GF-D8 (cell line): ENCODE data around the gene PPP2R5D.

Experiments
- DNase-seq: peaks from one replicate; lab custom pipeline; 2025; lab: John Stamatoyannopoulos, UW

PPP2R5D gene

DNA sequence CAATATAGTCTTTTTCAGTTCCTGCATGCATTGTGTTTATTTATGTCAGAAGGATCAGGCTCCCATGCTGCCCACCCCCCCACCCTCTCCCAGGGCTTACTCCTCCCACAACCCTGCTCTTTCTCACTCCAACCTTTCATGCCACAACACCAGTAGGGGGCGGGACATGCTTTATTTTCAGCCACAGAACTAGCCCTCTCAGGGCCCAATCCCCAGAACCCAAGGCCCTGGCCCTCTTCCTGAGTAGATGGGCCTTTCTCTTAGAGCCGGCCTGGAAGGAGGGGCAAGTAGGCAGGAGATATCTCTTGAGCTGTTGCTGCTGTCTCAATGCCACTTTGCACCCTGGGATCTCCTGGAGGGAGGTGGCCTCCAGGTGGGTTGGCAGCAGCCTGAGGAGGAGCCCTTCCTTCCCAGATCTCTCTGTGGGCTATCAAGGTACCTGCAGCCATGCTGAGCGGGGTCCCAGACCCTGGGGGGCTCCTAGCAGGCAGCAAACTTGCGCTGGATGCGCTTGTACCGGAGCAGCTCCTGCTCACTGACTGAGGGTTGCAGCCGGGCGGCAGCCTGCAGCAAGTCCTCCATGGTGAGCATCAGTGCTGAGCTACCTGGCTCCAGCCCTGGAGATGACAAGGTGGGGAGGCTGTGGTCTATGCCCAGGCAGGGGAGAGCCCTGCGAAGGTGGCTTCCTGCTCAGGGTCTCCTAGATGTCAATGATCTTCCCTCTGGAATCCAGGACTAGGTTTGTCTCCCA, 20.3 kb upstream of the PPP2R5D start:
- DNase-seq, result no peak

DNA sequence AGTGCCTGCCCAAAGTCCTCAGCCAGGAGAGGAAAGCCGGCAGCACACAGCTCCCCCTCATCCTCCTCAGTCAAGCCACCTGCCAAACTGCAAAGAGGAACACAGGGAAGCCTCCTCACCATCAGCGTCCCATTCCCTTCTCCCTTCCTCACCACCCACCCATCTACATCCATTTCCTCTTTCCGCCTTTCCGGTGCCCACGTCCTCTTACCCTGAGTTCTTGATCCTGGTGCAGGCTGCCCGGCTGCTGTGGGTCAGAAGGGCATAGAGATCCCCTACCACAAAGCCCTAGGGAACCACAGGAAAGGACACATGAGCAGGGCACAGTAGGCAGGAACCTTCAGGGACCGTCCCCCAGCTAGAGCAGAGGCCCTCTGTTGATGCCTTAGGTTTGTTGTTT, 17.8 kb upstream of the PPP2R5D start:
- no peak for DNase-seq

DNA sequence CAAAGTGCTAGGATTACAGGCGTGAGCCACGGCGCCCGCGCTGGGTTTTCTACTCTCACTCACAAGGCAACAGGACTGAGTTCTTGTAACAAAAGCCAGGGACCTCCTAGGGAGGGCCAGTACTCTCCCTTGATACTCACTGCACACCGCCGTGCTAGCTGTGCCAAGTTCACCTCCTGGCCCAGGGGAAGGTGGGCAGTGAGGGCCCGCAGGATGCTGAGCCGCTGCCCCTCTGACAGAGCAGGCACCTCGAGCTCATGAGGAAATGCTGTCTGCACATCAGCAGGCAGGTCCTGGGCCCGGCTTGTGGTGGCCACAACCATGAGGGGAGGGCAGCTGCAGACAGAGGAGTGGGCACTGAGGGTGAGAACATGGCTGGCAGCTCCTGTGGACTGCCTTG, 17.1 kb upstream of the PPP2R5D start:
- DNase-seq, result no peak

- no peak for DNase-seq
Observed at GRCh38 chr6:42968126-42968701, 16.2 kb upstream of the PPP2R5D start.

DNA sequence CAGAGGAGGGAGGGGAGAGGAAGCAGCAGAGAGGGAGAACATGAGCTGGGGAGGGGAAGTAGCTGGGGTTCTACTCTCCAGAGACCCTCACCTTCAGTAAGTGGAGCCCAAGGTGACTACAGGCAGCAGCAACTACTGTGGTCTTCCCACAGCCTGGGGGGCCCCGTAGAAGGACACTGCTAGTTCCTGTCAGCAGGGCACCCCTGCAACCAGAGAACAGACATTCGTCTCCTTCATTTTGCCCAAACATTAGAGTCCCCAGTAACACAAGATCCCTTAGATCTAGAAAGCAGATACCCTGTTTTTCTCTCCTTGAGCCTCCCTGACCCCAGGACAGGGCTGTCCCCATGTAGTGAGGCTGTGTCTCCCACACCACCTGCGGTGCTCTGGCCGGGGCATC, 15.6 kb upstream of the PPP2R5D start:
- DNase-seq, result no peak

DNA sequence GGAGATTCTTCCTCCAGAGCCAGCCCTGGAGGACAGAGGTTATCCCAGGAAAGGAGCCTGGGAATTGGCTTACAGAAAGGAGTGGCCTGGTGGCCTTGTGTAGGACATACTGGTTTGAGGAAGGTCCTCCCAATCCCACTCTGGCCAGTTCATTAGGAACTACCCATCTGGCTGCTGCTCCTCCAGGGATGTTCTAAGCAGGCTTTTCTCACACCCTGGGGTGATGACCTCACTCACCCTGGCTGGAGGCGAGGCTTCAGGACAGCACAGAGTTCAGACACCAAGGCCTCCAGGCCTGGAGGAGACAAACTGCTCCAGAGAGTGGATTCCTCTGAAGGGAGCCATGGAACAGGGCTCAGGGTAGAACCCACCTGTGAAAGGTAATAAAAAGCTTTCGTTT, 14.9 kb upstream of the PPP2R5D start:
- DNase-seq, result no peak

GRCh38 chr6:42969934-42970333, 14.4 kb upstream of the PPP2R5D start:
- DNase-seq, result no peak

DNA sequence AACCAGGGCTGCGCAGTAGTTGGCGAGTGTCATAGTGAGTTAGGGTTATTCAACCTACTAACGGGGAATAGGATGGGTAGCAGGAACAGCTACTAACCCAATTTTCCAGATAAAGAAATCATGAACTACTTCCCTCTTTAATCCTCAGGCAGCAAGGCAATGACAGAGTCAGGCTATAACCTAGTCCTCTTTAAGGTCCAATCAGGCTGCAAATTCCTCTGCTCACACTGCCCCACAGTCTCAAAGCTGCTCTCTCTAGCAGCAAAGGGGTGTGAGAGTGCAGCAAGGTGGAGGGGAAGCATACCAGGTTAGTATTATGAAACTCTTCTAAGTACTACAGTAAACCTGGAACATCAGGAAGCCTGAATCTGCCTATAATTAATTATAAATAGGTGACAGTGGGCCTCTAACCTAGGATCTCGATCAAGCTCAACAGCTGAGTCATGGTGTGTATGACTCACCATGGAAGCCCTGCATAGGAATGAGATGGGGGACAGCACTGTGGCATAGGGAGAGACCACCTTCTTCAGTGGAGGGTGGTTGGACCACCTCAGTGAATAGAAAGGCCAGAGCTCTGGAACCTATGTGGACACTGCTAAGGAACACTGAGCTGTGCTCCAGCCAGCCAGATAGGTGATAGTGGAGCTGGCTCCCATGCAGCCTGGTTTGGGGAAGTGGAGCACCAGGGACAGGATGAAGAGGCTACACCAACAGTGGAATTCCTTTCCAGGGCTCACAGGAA, 13.3 kb upstream of the PPP2R5D start:
- no peak for DNase-seq

- no peak for DNase-seq
Observed at GRCh38 chr6:42971746-42972327, 12.5 kb upstream of the PPP2R5D start.

GRCh38 chr6:42973926-42974325, 10.4 kb upstream of the PPP2R5D start:
- DNase-seq, result no peak

GRCh38 chr6:42974919-42975505, 9.4 kb upstream of the PPP2R5D start:
- DNase-seq, result no peak

- DNase-seq, result no peak
Observed at GRCh38 chr6:42978487-42978838, 5.9 kb upstream of the PPP2R5D start.

DNA sequence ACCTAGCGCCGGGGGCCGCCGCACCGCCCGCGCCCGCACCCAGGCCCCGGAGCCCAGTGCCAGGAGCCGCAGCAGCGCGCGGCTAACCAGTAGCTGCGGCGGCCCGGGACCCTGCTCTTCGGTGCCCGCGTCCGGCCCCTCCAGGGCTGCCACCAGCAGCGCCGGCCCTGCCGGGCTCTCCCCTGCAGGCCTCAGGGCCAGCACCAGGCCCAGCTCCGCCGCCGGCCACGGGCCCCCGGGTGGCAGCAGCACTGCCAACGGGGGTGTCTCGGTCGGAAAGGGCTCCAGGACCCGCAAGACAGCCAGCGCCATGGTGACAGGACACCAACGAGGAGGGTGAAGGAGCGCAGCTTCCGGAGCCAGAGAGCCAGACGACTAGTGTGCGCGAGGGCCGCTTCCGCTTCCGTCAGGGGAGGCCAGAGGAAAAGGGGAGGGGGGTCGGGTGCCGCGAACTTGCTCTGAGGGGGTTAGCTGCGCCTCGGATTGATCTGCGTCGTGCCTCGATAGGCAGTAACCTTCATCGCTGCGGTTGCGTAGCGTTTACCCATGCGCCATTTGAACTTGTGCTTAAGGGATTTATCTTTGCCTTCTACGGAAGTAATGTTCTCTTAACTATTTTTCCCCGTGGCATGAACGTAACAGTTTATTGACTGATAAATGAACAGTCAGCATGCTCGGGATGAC, 5.4 kb upstream of the PPP2R5D start, which contains the start of gene PEX6:
Gene PEX6, minus strand, starts transcription at position 343 of the 684 bp plus-strand sequence. Its CDS starts 31 bp downstream, at position 312.
- peak; percentile 85 for DNase-seq

DNA sequence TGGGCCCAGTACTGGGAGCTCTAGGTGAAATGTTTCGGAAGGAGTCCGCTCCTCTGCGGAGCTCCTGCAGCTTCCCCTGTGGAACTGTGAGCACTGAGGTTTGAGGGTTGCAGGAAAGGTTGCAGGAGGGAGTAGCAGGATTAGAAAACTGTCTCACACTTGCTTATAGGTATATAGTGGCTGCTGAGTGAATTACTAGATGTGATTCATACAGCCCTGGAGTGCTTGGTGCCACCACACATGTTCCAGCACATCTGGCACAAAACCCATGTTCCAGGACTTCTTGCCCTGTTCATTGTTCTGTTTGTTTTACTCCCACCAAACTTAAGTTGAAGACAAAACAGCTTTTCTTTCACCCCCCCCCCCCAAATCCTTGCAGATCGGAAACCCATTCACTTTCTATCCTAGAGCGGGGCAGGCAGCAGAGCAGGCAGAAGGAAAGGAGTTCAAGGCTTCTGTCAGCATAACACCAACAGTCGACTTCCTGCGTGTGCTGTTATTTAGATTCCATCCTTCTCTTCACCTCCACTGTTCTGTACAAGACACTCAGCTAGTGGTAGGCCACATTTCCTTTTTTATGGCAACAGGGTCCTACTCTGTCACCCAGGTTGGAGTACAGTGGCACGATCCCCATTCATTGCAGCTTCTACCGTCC, 4.7 kb upstream of the PPP2R5D start:
- no peak for DNase-seq

GRCh38 chr6:42981836-42982235, 2.5 kb upstream of the PPP2R5D start:
- DNase-seq, result no peak

- no peak for DNase-seq
Observed at GRCh38 chr6:42984924-42985475, 630 bp downstream of the PPP2R5D start.

DNA sequence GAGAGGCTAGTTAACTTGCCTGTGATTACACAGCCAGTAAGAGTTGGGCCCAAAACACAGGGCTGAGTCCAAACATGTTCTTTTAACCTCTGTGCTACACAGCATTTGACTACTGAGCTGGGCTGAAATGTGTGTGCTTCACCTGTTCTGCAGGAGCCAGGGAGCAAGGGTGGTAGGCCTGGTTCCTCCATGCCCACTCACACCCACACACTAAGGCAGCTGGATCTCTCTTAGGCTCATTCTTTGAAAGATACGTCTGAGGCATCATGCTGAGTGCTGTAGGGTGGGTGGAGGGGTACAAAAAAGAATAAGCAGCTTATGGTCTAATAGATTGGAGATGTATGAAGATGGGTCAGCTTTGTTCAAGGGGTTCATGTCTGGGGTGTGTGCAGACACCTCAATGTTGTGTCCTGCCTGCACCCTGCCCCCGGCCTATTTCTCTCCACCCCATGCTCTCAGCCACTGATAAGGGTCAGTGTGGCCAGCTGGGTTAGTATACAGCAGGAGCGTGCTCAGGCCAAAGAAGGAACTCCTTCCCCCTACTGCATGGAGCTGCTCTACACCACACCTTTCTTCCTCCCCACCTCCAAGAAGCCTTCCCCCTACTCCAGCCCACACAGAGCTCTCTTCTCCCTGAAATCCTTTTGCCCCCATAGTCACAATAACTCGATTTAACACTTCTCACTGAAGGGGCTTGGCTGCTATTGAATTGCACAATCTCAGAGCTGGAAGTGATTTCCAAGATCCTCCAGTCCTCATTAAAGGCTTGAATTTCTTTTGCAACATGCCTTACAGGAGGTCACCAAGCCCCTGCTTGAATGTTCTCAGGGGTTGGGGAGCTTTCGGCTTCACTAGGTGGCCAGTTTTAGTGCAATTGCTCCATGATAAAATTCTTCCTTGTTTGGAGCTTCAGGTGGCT, 3.4 kb downstream of the PPP2R5D start:
- no peak for DNase-seq

DNA sequence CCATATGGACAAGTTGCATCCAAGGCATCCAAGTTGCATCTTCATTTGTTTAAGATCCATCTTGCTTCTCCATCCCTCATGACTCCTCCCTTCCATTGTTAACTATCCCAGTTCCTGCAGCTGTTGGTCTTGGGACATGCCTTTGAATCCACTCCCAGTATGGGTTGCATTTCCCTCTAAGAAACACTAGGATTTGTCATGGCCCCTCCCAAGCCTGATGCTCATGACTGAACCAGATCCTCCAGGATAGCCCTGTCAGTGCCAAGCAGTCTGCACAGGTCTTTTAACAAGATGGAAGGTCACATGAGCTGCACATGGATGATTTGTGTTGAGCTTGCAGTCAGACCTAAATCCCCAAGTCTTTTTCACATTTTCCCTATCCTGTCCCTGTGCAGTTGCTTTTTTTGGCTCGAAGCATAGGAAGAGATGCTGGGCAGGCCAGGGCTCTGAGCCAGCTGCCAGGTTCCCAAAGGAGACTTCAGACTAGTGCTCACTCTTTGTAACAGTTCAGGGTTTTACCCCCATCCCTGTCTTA, 4.2 kb downstream of the PPP2R5D start:
- no peak for DNase-seq

DNA sequence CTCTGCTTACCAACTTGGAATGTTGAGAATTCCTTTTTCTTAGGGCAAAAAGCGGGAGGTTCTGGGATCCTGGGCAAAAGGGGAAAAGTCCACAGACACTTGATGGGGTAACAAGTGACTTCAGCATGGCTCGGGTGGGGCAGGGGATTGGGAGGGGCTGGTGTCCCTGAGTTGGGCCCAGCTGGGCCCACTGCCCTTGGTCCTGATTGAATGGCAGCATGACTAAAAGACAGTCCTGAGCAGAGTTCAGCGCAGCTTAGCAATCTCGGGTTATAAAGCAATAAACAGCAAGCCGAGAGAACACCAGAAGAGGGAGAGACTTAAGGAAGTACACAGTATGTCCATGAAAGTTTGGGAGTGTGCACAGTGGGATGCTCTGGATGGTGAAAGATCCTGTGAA, 5.6 kb downstream of the PPP2R5D start:
- no peak for DNase-seq

DNA sequence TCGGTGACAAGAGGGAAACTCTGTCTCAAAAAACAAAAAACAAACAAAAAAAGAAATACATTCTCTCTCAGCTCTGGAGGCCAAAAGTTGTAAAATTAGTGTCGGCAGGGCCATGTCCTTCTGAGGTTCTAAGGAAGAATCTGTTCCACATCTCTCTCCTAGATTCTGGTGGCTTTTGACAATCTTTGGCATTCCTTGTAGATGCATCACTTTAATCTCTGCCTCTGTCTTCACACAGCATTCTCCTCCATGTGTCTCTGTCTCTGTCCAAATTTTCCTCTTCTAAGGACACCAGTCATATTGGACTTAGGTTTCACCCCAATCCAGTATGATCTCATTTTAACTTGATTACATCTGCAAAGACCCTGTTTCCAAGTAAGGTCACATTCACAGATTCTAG, 9.1 kb downstream of the PPP2R5D start:
- DNase-seq, result no peak
